ENCODE measurements around the gene EPO. TPM values are rescaled to one million over a fixed set of nuclear protein-coding genes. Genes with fewer than 3 reads are reported as not detected.

Gene EPO
- total and polyA plus RNA-seq, 2 donors = not detected

GRCh38 chr7:100679129-100679926 lies 40.9 kb upstream of the EPO start:
- H3K4me3 ChIP-seq (ENCODE audit: low read depth, low read length) = no peak overlapping the region
- peaks cover 11% of the 10 kb centered on the region for H3K36me3 ChIP-seq (ENCODE audit: insufficient read depth)
- no peaks in the 10 kb centered on the region for H3K4me1 ChIP-seq (ENCODE audit: insufficient read depth)
- 72% methylated on average over 13 of the region's 13 CpGs for WGBS
- no peak for DNase-seq (ENCODE audit: extremely low spot score)
- H3K27ac ChIP-seq (ENCODE audit: low read depth) = no peak overlapping the region

GRCh38 chr7:100679927-100680575 lies 40.2 kb upstream of the EPO start:
- no peak overlapping the region for H3K4me3 ChIP-seq (ENCODE audit: low read depth, low read length)
- WGBS = 68% methylated on average over 13 of the region's 13 CpGs
- H3K27ac ChIP-seq (ENCODE audit: low read depth) = no peak overlapping the region
- peaks cover 15% of the 10 kb centered on the region for H3K36me3 ChIP-seq (ENCODE audit: insufficient read depth)
- no peaks in the 10 kb centered on the region for H3K4me1 ChIP-seq (ENCODE audit: insufficient read depth)
- no peak for DNase-seq (ENCODE audit: extremely low spot score)

- 81% methylated on average over 18 of the region's 18 CpGs for WGBS
- H3K36me3 ChIP-seq (ENCODE audit: insufficient read depth) = peaks cover 15% of the 10 kb centered on the region
- DNase-seq (ENCODE audit: extremely low spot score) = no peak
- H3K4me3 ChIP-seq (ENCODE audit: low read depth, low read length) = no peak overlapping the region
- no peaks in the 10 kb centered on the region for H3K4me1 ChIP-seq (ENCODE audit: insufficient read depth)
- H3K27ac ChIP-seq (ENCODE audit: low read depth) = no peak overlapping the region
Observed at GRCh38 chr7:100680576-100681271, 39.5 kb upstream of the EPO start.

- H3K27ac ChIP-seq (ENCODE audit: low read depth) = no peak overlapping the region
- DNase-seq (ENCODE audit: extremely low spot score) = no peak
- peaks cover 15% of the 10 kb centered on the region for H3K36me3 ChIP-seq (ENCODE audit: insufficient read depth)
- H3K4me1 ChIP-seq (ENCODE audit: insufficient read depth) = no peaks in the 10 kb centered on the region
- no peak overlapping the region for H3K4me3 ChIP-seq (ENCODE audit: low read depth, low read length)
- 79% methylated on average over 29 of the region's 29 CpGs for WGBS
Observed at GRCh38 chr7:100681491-100682227, 38.6 kb upstream of the EPO start.

GRCh38 chr7:100682228-100682741 lies 38.0 kb upstream of the EPO start:
- Histone ChIP-seq H3K27ac (ENCODE audit: low read depth) (no peak overlapping the region), H3K36me3 (ENCODE audit: insufficient read depth) (peaks cover 13% of the 10 kb centered on the region), H3K4me1 (ENCODE audit: insufficient read depth) (no peaks in the 10 kb centered on the region), H3K4me3 (ENCODE audit: low read depth, low read length) (no peak overlapping the region)
- 71% methylated on average over 25 of the region's 25 CpGs for WGBS
- DNase-seq (ENCODE audit: extremely low spot score) = no peak

GRCh38 chr7:100682991-100683658 lies 37.1 kb upstream of the EPO start:
- 86% methylated on average over 28 of the region's 28 CpGs for WGBS
- DNase-seq (ENCODE audit: extremely low spot score) = no peak
- Histone ChIP-seq H3K36me3 (ENCODE audit: insufficient read depth) (peaks cover 12% of the 10 kb centered on the region), H3K4me3 (ENCODE audit: low read depth, low read length) (no peak overlapping the region), H3K27ac (ENCODE audit: low read depth) (no peak overlapping the region), H3K4me1 (ENCODE audit: insufficient read depth) (no peaks in the 10 kb centered on the region)

- WGBS = 92% methylated on average over 37 of the region's 37 CpGs
Observed at GRCh38 chr7:100683659-100684533, 36.4 kb upstream of the EPO start.

GRCh38 chr7:100684534-100685042 lies 35.7 kb upstream of the EPO start:
- H3K36me3 ChIP-seq (ENCODE audit: insufficient read depth) = peaks cover 16% of the 10 kb centered on the region
- WGBS = 94% methylated on average over 16 of the region's 16 CpGs
- H3K27ac ChIP-seq (ENCODE audit: low read depth) = no peak overlapping the region
- DNase-seq (ENCODE audit: extremely low spot score) = no peak
- H3K4me1 ChIP-seq (ENCODE audit: insufficient read depth) = no peaks in the 10 kb centered on the region
- no peak overlapping the region for H3K4me3 ChIP-seq (ENCODE audit: low read depth, low read length)

More at GRCh38 chr7:100683659-100684533, 36.4 kb upstream of the EPO start:
- H3K36me3 ChIP-seq (ENCODE audit: insufficient read depth) = peaks cover 16% of the 10 kb centered on the region
- no peak overlapping the region for H3K4me3 ChIP-seq (ENCODE audit: low read depth, low read length)
- no peaks in the 10 kb centered on the region for H3K4me1 ChIP-seq (ENCODE audit: insufficient read depth)
- H3K27ac ChIP-seq (ENCODE audit: low read depth) = no peak overlapping the region
- no peak for DNase-seq (ENCODE audit: extremely low spot score)

GRCh38 chr7:100685049-100685605 lies 35.1 kb upstream of the EPO start:
- 89% methylated on average over 18 of the region's 18 CpGs for WGBS

GRCh38 chr7:100685631-100686145 lies 34.6 kb upstream of the EPO start:
- no peak for DNase-seq (ENCODE audit: extremely low spot score)
- no peak overlapping the region for H3K27ac ChIP-seq (ENCODE audit: low read depth)
- H3K4me3 ChIP-seq (ENCODE audit: low read depth, low read length) = no peak overlapping the region
- no peaks in the 10 kb centered on the region for H3K4me1 ChIP-seq (ENCODE audit: insufficient read depth)
- 91% methylated on average over 17 of the region's 17 CpGs for WGBS
- H3K36me3 ChIP-seq (ENCODE audit: insufficient read depth) = peaks cover 16% of the 10 kb centered on the region

More at GRCh38 chr7:100685049-100685605, 35.1 kb upstream of the EPO start:
- H3K27ac ChIP-seq (ENCODE audit: low read depth) = no peak overlapping the region
- H3K4me1 ChIP-seq (ENCODE audit: insufficient read depth) = no peaks in the 10 kb centered on the region
- no peak overlapping the region for H3K4me3 ChIP-seq (ENCODE audit: low read depth, low read length)
- peaks cover 16% of the 10 kb centered on the region for H3K36me3 ChIP-seq (ENCODE audit: insufficient read depth)
- DNase-seq (ENCODE audit: extremely low spot score) = no peak

GRCh38 chr7:100686201-100686821 lies 34.0 kb upstream of the EPO start:
- DNase-seq (ENCODE audit: extremely low spot score) = no peak
- no peaks in the 10 kb centered on the region for H3K4me1 ChIP-seq (ENCODE audit: insufficient read depth)
- H3K36me3 ChIP-seq (ENCODE audit: insufficient read depth) = peaks cover 16% of the 10 kb centered on the region
- 77% methylated on average over 33 of the region's 33 CpGs for WGBS
- no peak overlapping the region for H3K27ac ChIP-seq (ENCODE audit: low read depth)
- no peak overlapping the region for H3K4me3 ChIP-seq (ENCODE audit: low read depth, low read length)

Data from urinary bladder (tissue), 4 donors.